Measurements from ENCODE around the gene NEK7.

Gene NEK7

DNA sequence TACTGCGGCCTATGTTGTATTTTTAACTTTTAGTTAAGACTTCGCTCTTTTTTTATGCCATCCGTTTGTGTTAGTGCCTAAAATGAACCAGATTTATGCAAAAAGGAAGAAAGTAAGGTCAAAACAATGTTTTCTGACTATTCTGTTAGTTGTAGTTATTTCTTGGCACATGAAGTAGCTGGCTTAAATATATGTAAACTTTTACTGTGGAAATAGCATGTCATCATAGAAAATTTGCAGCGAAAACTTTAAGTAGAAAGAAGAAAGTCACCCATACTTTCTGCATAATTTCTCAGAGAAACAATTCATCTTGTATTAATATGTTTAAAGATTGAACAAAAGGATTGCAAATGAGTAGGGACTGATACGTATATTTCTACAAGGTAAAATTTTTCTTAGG lies 106.4 kb downstream of the NEK7 start:
- DNase-seq = no peak

DNA sequence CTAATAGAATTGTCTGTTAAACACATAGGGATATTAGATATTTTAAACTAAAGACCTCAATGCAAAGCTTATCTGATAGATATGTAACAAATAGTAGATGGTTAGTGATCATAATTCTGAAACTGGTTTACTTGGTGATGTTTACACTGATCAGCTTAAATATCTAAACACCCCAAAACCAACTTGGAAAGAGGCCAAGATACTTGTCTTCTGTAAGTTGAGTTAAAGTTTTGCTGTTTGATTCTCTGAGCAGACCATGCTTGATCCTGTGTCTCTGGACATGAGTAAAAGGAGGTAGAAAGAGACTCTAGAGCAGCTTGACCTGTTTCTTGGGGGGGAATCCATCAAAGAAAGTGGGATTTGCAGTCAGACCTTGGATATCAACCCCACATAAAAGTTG lies 107.5 kb downstream of the NEK7 start:
- DNase-seq = no peak

DNA sequence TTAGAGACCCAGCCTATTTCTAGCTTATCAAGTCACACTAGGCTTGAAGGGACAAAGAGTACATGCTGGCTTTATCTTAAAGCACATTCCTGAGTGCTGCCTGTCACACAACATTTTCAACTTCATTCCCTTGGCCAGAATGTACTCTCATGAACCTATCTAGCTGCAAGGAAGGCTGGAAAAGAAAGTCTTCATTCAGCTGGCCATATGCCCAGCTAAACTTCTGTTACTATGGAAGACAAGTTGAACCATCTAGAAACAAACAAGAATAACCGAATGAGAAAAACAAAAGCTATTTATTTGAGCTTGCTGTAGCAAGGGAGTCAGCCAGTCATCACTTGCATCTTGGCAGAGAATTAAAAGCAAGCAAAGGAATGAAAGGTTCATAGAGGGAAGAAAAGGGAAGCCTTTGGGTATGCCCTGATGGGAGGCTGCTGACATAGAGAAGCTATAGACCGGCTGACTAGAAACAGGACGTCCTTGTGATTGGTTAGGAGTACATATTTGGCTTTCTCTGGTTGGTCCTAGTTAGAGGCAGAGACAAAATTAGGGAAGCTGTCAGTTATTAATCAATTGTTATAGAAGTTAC lies 108.4 kb downstream of the NEK7 start:
- no peak for DNase-seq

DNA sequence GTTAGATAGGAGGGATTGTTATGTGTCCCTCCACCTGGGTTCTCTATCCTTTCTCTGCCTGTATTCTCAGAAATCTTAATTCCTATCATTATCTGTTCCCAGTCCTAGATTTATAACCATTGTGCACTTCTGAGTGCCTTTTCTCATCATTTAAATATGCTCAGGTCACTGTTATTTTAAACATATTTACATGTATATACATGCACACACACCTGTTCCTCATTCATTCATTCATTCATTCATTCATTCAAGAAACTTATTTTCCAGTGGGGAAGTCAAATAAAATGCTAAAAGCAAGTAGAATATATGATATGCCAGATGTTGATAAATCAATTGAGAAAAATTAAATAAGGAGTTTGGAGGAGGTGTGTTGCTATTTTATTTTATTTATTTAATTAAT lies 110.3 kb downstream of the NEK7 start:
- DNase-seq = no peak

DNA sequence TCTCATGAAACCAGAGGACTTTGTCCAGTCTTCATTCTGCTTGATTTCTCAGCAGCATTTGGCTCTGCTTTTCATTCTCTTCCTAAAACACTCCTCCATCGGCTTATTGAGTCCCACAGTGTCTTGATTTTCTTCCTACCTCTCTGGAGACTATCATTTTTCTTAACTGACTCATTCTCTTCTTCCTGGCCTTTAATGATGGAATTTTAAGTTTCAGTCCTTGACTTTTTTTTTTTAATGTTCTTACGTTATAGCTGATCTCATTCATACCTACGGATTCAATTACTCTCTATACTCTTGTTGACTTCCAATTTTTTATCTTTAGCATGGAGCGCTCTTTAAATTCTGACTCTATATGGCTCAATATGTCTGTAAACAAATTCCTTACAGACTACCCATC lies 111.1 kb downstream of the NEK7 start:
- no peak for DNase-seq

DNA sequence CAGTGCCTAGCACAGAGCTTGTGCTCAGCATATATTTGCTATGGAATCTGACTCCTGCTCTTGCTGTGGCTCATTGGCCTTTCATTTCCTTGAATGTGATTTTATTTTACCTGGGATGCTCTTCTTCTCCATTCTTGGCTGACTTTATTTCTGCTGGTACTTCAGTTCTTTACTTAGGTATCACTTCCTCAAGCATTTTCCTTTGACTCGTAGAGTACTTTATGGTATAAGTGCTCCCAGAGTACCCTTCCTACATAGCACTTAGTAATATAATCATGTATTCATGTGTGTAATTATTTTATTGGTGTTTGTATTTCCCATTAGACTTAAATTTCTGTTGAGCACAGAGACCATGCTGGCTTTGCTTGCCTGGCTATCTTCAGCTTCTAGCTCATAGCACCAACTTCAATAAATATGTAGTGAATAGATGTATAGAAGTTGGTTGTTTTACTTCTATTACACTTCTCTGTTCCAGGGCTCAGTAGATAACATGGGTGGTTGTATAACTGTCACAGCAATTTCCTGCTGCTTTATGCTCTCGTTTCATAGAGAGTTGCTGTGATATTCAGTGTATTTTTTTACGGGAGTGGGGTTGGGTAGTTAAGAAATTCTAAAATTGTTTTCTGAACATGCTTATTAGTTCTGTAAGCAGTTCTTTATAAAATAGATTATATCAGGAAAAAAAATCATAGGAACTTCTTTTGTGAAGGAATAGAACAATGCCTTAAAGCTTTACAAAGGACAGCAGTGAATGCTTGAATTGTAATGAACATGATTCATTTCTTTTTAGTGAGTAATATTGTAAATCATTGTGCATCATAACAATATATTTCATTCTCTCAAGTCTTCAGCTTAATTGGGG lies 112.2 kb downstream of the NEK7 start:
- no peak for DNase-seq

DNA sequence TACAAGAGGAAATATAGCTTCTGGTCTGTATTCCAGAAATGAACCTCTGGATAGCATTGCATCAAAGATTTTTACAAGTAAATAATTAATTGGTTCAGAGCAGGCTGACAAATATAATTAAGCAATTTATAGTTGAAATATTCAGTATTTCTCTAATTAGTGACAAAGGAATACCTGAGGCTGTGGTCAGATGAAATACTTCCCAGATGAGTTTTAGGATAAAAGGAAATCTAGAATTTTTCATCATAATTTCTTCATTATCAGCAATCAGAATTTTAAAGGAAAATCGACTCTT lies 112.8 kb downstream of the NEK7 start:
- DNase-seq = no peak

DNA sequence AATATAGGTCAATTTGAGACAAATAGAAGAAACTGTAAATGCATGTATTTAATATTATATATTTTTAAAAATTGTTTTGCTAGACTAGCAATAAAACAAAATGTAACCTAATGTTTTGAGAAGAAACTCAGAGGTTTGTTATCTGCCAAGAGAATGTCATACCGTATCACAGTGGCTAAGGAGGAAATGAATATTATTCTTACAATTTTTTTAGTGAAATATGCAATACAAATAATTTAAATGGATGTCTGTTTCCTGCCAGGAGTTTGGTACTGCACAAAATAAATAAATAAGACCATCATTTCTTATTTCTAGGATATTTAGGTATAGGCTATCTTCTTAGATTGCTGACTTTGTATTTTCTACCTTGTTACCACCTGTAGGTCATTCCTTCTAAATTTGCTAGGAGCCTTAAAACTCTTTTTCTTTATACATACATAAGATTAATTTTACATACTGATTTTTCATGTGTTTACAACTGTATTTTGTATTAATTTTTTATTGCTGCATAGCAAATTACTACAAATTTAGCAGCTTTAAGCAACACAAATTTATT lies 113.6 kb downstream of the NEK7 start:
- no peak for DNase-seq

DNA sequence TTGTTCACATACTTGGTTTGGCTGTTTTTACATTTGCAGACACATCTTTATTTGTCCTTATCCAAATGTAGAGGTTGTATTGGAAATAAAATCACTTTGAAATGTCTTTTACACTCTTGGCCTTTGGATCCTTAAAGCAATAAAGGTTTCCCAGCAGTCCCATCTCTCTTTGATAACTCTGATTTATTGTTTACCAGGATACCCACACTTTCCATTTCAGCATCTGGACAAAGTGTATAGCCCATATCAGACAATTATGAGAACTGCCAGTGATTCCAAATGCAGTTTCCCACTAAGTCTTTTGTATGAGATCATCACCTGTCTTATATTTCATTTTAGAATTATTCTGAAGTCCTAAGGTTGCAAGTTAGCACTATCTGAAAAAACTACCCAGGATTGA lies 114.7 kb downstream of the NEK7 start:
- no peak for DNase-seq

DNA sequence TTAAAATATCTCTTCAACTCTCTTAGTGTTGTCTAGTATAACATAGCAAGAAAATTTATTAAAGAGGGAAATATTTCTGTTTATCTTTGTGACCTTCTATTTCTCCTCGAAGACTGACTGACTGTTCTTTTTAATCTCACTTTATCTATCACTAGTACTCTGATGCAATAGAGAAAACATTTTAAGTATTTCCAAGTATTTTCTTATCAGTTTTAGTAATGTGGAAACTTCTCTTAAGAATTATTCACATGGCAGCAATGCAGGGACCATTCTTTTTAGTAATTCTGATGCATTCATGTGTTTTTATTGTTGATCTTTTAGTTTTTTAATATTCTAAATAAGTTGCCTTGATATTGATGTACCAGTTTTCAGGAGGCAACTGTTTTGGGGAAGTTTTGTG lies 115.7 kb downstream of the NEK7 start:
- no peak for DNase-seq

DNA sequence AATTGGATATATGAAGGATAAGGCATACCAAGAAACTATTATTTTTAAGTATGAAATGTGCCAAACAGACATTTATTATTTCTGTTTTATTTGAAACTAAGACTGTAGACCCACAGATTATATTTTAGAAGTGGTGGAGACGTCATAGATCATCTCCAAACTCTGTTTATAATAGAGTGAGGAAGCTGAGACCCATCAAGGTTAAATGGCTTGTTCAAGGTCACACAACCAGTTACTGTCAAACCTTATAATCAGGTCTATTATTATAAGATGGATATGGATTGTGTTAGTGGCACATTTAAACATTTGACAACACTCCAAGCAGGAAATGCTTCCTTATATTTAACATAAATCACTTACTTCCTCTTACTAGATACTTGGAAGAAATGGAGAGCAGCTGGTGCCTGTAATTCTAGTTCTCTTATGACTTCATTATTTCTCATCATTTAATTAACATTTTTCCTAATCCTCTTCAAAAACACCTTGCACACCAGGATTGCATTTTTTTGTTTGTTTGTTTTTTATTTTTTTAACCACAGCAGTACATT lies 117.0 kb downstream of the NEK7 start:
- DNase-seq = no peak

DNA sequence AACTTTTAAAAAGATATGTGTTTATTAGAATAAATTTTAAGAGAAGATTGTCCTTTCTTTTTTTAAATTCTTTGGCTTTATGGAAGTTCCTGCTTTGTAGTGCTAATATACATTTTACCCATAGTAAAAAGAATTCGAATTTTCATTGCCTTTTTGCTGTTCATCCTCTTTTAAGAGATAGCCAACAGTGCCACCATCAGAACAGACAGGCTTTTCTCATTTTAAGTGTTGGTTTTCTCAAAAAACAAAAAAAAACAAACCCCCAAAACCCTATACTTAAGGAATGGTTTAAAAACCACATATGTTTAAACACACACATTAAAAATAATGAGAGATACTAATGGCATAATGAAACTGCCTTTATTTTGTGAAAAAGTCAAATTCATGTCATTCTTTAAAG lies 118.8 kb downstream of the NEK7 start:
- no peak for DNase-seq

DNA sequence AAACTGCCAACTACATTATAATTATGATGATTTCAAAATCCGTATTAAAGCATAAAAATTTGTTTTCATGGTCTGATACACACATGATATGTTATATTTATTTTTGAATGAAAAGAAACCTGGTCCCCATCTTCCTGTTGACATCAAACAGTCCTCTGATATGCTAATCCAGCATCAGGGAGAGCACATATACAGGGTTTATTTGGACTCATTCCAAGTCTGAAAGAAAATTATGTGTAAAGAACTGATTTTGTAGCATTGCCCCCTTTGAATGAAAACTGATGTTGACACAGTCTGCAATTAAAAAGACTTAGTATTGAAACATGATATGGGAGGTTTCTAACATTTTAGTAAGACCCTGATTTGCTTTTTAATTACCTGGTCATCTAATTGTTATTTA lies 119.4 kb downstream of the NEK7 start:
- DNase-seq = no peak

DNA sequence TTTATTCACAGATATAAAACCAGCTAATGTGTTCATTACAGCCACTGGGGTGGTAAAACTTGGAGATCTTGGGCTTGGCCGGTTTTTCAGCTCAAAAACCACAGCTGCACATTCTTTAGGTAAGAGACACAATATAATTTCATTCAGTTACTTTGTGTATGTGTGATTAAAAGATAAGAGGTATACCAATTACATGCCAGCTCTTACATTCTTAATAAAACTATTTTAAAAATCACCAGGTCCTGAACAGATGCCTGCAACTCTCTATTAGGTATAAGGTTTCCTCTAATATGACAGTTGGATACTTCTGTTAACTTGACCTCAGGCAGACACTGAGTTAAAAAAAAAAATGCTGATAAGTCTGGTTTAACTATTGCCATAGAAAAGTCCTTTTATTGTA lies 122.1 kb downstream of the NEK7 start:
- no peak for DNase-seq

DNA sequence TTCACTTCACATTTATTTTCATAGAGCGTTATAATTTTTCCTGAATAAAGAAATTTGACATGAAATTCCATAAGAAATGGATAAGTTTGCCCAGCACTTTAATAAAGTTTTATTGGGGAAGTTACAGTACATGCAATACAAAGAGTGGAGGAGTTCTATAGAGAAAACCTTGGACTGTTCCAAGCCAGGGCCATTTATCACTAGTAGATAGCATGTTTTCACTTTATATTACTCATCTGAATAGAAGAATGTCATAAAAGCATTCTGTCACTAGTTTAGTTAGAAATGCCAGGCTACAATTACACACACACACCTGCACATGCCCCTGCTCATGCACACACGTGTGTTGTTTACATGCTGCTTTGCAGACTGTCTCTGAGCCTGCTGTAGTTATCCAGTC lies 123.3 kb downstream of the NEK7 start:
- DNase-seq = no peak

DNA sequence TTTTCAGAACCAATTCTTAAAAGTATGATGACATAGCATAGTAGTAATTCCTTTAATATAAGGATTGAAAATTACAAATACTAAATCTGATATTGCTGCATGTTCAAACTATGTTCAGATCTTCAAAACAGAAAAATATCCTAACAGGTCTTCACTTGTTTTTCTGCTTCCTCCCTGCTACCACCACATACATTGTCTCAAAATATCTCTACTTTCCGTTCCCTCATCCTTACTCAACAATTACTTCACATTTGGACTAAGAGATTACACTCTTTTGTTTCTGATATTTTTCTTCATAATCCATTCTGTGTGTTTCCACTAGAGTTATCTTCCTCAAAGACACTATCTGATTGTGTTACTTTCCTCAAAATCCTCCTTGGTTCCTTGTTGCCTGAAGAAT lies 125.1 kb downstream of the NEK7 start:
- DNase-seq = no peak

DNA sequence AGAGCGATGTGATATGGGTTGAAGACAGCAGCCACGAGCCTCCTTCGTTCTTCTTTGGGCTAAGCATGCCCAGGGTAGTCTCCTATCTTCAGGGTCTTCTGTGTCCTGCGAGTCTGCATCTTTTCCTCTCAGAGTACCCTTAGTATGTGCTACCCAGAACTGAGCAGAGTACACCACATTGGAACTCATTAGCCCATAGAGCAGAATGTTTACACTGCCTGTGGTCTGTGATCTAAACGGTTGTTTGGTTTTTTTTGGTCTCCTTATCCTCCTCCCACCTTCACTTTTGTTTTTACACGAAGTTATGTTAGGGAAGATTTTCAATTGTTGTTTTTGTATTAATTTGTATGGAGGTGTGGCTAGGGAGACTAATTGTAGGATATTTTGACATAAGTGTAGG lies 126.4 kb downstream of the NEK7 start:
- no peak for DNase-seq

DNA sequence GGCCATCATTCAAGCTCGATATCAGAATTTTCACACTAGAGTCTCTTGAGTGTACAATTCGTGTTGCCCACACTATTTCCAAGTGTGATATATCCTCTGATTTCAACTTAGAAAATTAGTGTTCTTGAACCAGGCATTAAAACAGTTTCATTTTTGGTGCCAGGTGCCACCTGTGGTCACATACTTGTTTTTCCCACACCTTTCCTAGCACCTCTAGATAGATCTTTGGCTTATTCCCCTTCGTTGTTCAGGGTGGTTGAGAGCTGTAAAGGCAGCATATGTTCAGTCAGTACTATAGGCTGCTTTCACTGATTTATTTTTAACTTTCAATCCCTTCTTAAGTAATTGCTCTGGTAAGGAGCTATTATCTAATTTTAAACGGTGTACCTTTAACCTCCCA lies 131.1 kb downstream of the NEK7 start:
- no peak for DNase-seq

DNA sequence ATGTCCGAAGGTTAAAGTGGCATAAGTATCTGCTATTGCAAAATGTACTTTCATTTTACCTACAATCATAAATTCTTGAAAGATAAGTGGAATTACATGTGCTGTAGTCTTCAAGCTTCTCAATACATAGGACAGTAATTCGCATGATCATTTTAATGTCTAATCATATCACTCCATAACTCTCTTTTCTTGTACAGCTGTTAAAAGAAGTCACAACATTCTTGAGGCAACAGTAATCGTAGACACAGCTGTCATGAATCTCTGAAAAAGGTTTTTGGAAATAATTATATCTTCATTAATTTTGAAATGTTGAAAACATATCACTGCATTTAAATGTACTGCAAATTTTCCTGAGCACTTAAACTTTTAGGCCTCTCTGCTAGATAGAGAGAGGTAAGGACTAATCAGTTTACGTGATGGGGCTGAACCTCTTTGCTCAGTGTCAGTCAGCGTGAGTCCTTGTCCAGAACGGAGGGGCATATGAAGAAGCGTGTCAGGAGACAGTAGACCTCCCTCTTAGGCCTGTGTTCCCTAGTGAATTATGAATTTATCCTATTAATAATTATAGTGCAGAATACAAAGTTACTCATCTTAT lies 133.4 kb downstream of the NEK7 start:
- DNase-seq = no peak

DNA sequence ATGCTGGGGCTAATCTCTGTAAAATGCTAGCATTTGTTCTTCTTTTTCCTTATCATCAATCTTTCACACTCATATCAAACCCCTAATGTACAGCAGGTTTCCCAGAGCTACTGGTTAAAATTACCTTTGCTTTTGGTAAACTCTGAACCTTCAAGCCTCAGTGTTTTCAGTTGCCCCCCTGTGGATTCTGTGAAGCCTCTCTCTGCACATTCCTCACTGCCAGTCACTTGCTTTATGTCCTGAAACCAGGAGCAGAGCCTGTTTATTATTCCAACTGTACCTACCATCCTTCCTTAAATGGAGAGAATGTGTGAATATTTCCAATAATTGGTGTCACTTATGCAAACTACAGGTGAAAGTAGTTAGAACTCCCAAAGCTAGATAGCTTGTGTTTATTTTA lies 134.2 kb downstream of the NEK7 start:
- no peak for DNase-seq

DNA sequence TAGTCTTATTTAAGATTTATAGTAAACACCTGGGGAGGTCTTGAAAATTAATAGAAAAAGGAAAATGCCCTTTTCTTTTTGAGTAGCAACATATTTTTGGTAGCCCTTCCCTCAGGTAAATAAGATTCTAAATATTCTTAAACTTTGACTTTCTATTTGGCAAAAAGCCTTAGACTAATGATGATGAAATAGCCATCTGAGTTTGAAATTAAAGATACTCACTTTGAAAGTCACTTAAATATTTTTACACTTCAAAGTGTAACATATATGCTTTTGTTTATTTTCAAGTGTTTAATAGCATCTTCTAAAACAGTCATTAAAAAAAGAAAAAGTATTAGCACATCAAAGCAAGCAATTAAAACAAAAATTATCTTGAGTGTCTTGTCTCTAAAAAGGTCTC lies 135.1 kb downstream of the NEK7 start:
- no peak for DNase-seq

DNA sequence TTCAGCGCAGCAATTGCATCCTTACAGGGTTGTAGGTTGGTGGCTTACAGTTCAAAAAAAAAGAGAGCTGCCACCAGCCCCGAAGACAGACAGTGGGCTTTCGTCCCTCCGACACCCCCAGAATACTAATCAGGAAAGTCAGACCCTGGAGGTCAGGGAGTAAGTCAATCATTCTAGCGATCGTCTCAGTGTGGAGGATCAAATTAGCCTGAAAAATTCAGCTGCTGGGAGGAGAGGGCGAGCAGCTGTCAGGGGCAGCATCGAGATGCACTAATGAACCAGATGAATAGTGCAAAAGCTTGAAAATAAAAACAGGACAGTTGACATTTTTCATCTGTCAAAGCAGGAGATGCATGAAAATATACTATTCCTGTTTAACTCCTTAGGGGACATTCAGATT lies 138.4 kb downstream of the NEK7 start:
- DNase-seq = no peak

DNA sequence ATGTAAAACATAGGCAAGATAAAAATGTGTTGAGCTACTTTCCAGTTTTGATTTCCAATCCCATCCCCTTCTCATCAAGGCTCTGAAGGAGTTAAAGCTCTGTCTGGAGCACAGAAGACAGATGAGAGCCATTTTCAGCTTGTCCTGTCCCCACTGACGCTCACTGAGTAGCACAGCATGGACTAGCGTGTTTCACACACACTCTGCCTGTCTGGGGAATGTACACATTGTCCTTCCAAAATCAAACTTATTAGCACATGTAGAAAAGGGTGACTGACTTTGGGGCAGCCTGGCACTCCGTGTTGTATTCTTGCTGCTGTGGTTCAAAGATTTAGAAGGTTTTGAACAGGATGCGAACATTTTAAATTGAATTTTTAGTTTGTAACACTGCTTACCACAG lies 139.2 kb downstream of the NEK7 start:
- DNase-seq = no peak

DNA sequence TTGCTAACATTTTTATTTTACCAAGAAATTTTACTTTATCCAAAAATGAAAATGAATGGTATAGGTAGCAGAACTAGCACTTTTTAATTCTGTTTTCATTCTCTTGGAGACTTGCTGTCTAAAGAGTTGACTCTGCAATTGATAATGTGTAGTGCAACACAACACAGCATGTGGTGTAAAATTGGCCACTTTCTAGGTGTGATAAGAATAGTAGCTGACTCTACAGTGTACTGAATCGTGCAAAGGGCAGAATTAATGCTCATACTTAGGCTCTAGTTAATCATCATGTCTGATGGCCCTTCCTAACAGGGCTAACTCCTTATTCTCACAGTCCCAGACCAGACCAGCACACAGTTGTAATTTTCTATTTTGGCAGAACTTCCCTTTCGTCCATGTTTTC lies 140.5 kb downstream of the NEK7 start:
- DNase-seq = no peak

Measured in NCI-H1048 (cell line).